GM21576 (cell line): ENCODE results near the gene IL23R.

Experiments
- ATAC-seq: cut with Tn5 transposase; IDR thresholded peaks from one replicate; pipeline ENCODE4 v1.9.1; 2021; ENCODE audit warnings: mild to moderate bottlenecking, moderate library complexity; ENCODE audit not compliant: unreplicated experiment

IL23R gene

DNA sequence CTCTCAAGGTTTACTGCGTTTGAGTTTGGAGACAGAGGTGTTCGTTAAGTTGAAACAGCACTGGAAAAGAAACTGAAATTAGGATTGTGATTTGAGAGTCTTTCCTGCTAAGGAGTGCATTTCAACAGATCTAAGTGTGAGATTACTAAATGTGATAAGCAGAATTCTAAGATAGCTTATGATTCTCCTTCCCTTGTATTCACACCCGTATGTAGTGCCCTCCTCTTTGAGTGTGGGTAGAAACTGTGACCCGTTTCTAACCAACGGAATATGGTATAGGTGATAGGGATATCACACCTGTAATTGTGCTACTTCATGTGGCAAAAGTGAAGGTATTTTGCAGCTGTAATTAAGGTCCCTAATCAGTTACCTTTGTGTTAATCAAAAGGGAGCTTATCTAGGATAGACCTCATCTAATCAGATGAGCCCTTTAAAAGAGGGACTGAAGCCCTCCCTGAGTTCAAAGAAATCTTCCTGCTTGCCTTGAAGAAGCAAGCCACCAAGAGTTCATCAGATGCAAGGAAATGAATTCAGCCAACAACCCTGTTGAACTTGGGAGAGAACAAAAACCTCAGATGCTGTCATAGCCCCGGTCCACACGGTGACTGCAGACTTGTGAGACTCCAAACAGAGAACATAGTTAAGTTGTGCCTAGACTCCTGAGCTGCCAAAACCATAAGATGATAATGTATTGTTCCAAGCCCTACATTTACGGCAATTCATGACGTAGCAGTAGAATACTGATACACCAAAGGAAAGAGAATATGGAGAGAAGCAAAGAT, 128.8 kb downstream of the IL23R start:
- ATAC-seq = no peak

DNA sequence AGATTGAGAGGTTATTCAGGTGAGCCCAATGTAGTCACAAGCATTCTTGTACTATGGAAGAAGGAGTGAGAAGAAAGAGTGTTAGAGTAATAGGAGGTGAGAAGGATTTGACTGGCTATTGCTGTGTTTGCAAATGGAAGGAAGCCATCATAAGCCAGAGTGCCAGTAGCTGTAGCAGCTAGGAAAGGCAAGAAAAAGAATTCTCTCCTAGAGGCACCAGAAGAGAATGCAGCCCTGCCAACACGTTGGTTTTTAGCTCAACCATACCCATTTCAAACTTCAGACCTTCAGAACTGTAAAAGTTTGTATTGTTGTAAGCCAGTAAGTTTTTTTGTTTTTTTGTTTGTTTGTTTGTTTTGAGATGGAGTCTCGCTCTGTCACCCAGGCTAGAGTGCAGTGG, 132.5 kb downstream of the IL23R start:
- no peak for ATAC-seq

- ATAC-seq = no peak
These were observed 133.0 kb downstream of the IL23R start for GRCh38 chr1:67299296-67299695.

GRCh38 chr1:67300561-67300960, 134.3 kb downstream of the IL23R start:
- no peak for ATAC-seq

- no peak for ATAC-seq
These were observed 137.8 kb downstream of the IL23R start for GRCh38 chr1:67304023-67304422.

DNA sequence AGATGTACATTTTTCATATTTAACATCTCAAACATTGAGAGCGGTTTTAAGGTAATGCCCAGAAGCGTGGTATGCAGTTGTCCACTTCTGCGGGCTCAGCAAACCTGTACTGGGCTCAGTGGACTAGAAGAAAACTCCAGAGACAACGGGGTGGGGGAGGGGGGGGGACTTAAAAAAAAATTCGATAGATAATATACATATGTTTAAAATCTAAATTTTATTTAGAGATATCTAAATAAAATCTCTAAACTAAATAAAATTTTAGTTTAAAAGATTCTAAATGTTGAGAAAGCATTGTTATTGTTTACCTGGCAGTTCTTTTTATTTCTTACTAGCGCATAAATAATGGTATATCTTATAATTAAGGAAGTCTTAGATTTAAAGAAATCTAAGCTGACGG, 140.3 kb downstream of the IL23R start:
- ATAC-seq = no peak

DNA sequence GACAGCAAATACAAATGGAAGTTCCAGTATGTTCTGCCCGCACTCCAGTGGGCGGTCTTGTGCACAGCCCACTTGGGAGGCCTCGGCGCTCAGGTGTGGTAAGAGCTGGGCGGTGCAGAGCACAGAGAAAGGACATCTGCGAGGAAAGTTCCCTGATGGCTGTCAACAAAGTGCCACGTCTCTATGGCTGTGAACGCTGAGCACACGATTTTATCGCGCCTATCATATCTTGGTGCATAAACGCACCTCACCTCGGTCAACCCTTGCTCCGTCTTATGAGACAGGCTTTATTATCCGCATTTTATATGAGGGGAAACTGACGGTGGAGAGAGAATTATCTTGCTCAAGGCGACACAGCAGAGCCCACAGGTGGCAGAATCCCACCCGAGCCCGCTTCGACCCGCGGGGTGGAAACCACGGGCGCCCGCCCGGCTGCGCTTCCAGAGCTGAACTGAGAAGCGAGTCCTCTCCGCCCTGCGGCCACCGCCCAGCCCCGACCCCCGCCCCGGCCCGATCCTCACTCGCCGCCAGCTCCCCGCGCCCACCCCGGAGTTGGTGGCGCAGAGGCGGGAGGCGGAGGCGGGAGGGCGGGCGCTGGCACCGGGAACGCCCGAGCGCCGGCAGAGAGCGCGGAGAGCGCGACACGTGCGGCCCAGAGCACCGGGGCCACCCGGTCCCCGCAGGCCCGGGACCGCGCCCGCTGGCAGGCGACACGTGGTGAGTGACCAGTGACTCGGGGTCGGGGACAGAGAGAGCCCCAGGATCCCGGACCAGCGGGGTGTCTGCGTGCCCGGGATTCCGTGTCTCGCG, 141.2 kb downstream of the IL23R start, which contains the start of gene IL12RB2:
Gene IL12RB2, plus strand, starts transcription at position 623 of the 810 bp plus-strand sequence. CDS start 12,496 bp downstream, outside the sequence.
- ATAC-seq = peak; percentile 73

DNA sequence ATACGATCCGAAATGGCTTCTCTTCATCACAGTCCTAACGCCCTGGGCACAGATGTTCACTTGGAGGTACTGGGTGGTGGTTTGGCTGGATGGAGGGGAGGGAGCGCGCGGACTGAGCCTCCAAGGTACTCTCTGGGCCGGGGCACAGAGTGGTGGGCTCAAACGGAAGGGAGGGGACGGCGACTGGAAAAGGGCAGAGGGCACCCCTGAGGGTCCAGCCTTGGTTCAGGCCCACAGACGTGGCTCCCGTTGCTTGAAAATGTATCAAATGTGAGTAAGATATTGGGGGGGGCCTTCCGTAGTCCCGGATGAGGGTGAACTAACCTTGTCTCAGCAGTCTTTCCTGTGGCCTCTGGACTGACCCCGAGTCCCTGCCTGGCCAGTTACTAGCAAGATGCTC, 141.9 kb downstream of the IL23R start:
- no peak for ATAC-seq
